K562 (cell line): ENCODE measurements around the gene URB2. TPM values are rescaled to one million over a fixed set of nuclear protein-coding genes. Genes with fewer than 3 reads are reported as not detected.

Experiments
- ATAC-seq: fragments of 200-7000 bp; cut with Tn5 transposase; 3 replicates; pipeline ENCODE4 v1.9.1; 2020; ENCODE audit warnings: moderate library complexity
- BruUV-seq: library from RNA; stranded (reverse); fragments of 400-500 nt; replicated peaks from 2 replicates; lab custom pipeline; 2021; lab: Mats Ljungman, UMichigan
- CTCF ChIA-PET: fragments of 300-600 bp; formaldehyde crosslinking; extraction: SDS; loops from one replicate; lab custom pipeline; 2021; ENCODE audit warnings: low intra/inter-chr PET ratio; lab: Yijun Ruan, JAX
- POLR2A ChIA-PET: fragments of 300-600, 350-650 bp; sonication (Branson Sonifier 250); formaldehyde crosslinking; extraction: SDS; loops from one replicate; lab custom pipeline; 2021; ENCODE audit warnings: antibody characterized with exemption, inconsistent platforms; lab: Yijun Ruan, JAX
- DNase-seq, 4 experiments: peaks; one replicate each; pipeline versions ENCODE4 v3.0.0 to v3.0.0-alpha.2; 2011 to 2018; ENCODE audit warnings: low spot score in 3 of 4, mixed read lengths in 3 of 4; ENCODE audit errors: extremely low read depth in 1 of 4
- FAIRE-seq: peaks from 2 replicates; lab custom pipeline; 2011; peaks lifted over from hg19 to GRCh38; lab: Jason Lieb, UNC
- H2AFZ ChIP-seq: 2 replicates; pipeline ENCODE4 v1.6.0; 2011; ENCODE audit warnings: low read depth, low read length, control low read depth, inconsistent platforms
- H3K27ac ChIP-seq: fragments of 200-600 bp; 3 replicates; pipeline ENCODE4 v1.8.0; 2011; ENCODE audit warnings: low read depth, mild to moderate bottlenecking, control low read depth, inconsistent platforms, low read length, moderate library complexity, mixed read lengths; ENCODE audit errors: extremely low read depth
- H3K27me3 ChIP-seq, 2 experiments: fragments of 300-600 bp in 1 of 2; 2 replicates in 1 of 2; 3 replicates in 1 of 2; pipeline versions ENCODE4 v1.6.0 to v1.8.0; 2011; ENCODE audit warnings: inconsistent platforms in 2 of 2, low read length in 2 of 2, mild to moderate bottlenecking in 1 of 2, mixed read lengths in 1 of 2, moderate library complexity in 1 of 2; ENCODE audit not compliant: control insufficient read depth in 2 of 2, insufficient read depth in 2 of 2
- H3K36me3 ChIP-seq: fragments of 300-600 bp; 3 replicates; pipeline ENCODE4 v1.8.0; 2011; ENCODE audit warnings: mild to moderate bottlenecking, low read length, inconsistent platforms; ENCODE audit not compliant: control insufficient read depth, insufficient read depth
- H3K4me1 ChIP-seq, 2 experiments: fragments of 200-600 bp in 1 of 2; replicated peaks in 1 of 2; 2 replicates in 1 of 2; 3 replicates in 1 of 2; pipeline versions ENCODE4 v1.5.1 to v1.8.0; 2011; ENCODE audit warnings: inconsistent platforms in 2 of 2, low read length in 2 of 2, mild to moderate bottlenecking in 1 of 2, mixed read lengths in 1 of 2, moderate library complexity in 1 of 2; ENCODE audit not compliant: control insufficient read depth in 2 of 2, insufficient read depth in 2 of 2
- H3K4me2 ChIP-seq: 2 replicates; pipeline ENCODE4 v1.6.1; 2011; ENCODE audit warnings: low read length, control low read depth, inconsistent platforms, mixed read lengths; ENCODE audit not compliant: insufficient read depth
- H3K4me3 ChIP-seq: fragments of 200-600 bp; sonication (generic), shearing (Covaris generic); 2 replicates; pipeline ENCODE4 v1.5.1; 2016; ENCODE audit warnings: control low read depth, inconsistent platforms
- H3K79me2 ChIP-seq: fragments of 200-600 bp; 3 replicates; pipeline ENCODE4 v1.8.0; 2011; ENCODE audit warnings: low read length, inconsistent platforms; ENCODE audit not compliant: control insufficient read depth, insufficient read depth
- H3K9ac ChIP-seq, 2 experiments: 2 replicates each; pipeline versions ENCODE4 v1.6.0 to v1.6.1; 2011; ENCODE audit warnings: low read depth in 2 of 2, low read length in 2 of 2, control low read depth in 1 of 2, inconsistent platforms in 1 of 2, mild to moderate bottlenecking in 1 of 2, mixed read lengths in 1 of 2; ENCODE audit not compliant: insufficient read depth in 1 of 2
- H3K9me1 ChIP-seq: one replicate; pipeline ENCODE4 v1.6.0; 2011; ENCODE audit warnings: inconsistent platforms, mild to moderate bottlenecking, low read length, moderate library complexity; ENCODE audit not compliant: control insufficient read depth, insufficient read depth
- H3K9me3 ChIP-seq: replicated peaks from 2 replicates; pipeline ENCODE4 v1.5.1; 2011; ENCODE audit warnings: low read depth, low read length, inconsistent platforms; ENCODE audit not compliant: control insufficient read depth, insufficient read depth
- H4K20me1 ChIP-seq: replicated peaks from 2 replicates; pipeline ENCODE4 v1.6.1; 2011; ENCODE audit warnings: low read length, inconsistent platforms, mixed read lengths; ENCODE audit not compliant: control insufficient read depth, insufficient read depth
- FOSL1 ChIP-seq: fragments of 200-800 bp; sonication (Bioruptor generic); conservative IDR thresholded peaks from 2 replicates; pipeline ENCODE4 v1.6.1; 2016; ENCODE audit warnings: missing genetic modification characterization, missing compliant biosample characterization
- GABPB2 ChIP-seq: fragments of 250-450 bp; sonication (Bioruptor Pico); conservative IDR thresholded peaks from 2 replicates; pipeline ENCODE4 v1.5.1; 2021; ENCODE audit warnings: mild to moderate bottlenecking
- HDAC1 ChIP-seq, 2 experiments: fragments of 450-650 bp; IDR thresholded peaks; 2 replicates each; pipeline ENCODE4 v1.6.1; 2016 to 2017; ENCODE audit warnings: inconsistent platforms in 1 of 2, mild to moderate bottlenecking in 1 of 2, moderate library complexity in 1 of 2
- MYC ChIP-seq, 2 experiments: fragments of 250-450 bp in 1 of 2; sonication (Bioruptor Pico) in 1 of 2; IDR thresholded peaks; 2 replicates each; pipeline versions ENCODE4 v1.5.1 to v1.6.1; 2012 to 2021; ENCODE audit warnings: low read depth in 2 of 2, borderline replicate concordance in 1 of 2, improper control_type of control experiment in 1 of 2, low read length in 1 of 2, mild to moderate bottlenecking in 1 of 2, moderate library complexity in 1 of 2
- NCOA6 ChIP-seq: fragments of 450-650 bp; IDR thresholded peaks from 2 replicates; pipeline ENCODE4 v1.6.1; 2017; ENCODE audit warnings: mild to moderate bottlenecking
- PTTG1 ChIP-seq: fragments of 450-650 bp; IDR thresholded peaks from 2 replicates; pipeline ENCODE4 v1.6.1; 2016; ENCODE audit warnings: low read depth, mild to moderate bottlenecking, missing genetic modification characterization, missing compliant biosample characterization
- RBFOX2 ChIP-seq: fragments of 200-400 bp; formaldehyde crosslinking; IDR thresholded peaks from 2 replicates; pipeline ENCODE4 v1.6.1; 2017; ENCODE audit warnings: low read depth, mild to moderate bottlenecking, low read length, moderate library complexity
- TCF15 ChIP-seq: fragments of 250-450 bp; sonication (Bioruptor Pico); IDR thresholded peaks from 2 replicates; pipeline ENCODE4 v1.8.0; 2022; ENCODE audit warnings: moderate library complexity, mild to moderate bottlenecking, inconsistent platforms
- ZNF134 ChIP-seq: fragments of 250-450 bp; sonication (Bioruptor Pico); conservative IDR thresholded peaks from 2 replicates; pipeline ENCODE4 v1.4.0; 2020
- WGBS: fragments of 100-300 bp; shearing (Covaris generic); methylation state at CpG from one replicate; pipeline ENCODE4 v1.1.6; 2016; ENCODE audit warnings: low coverage, mixed read lengths; ENCODE audit not compliant: insufficient coverage; ENCODE audit errors: missing lambda C conversion rate; 5-methylcytosine and 5-hydroxymethylcytosine counted together
- in situ Hi-C: fragments of 300-500 bp; cut with MboI; formaldehyde crosslinking; loops from 4 replicates; pipeline ENCODE4 v1.15.0; 2018; ENCODE audit warnings: inconsistent platforms, mixed read lengths
- intact Hi-C: fragments of 100-400 bp; cut with micrococcal nuclease; formaldehyde crosslinking; loops from 2 replicates; pipeline ENCODE4 v1.14.2; 2022
- polyA plus RNA-seq, 8 experiments: library from polyadenylated mRNA; depleted of rRNA in 4 of 8; stranded (reverse) in 5 of 8; unstranded in 3 of 8; fragments of >200 nt; fragmentation: Nextera tagmentation in 2 of 8; fragmentation: Illumina TruSeq in 1 of 8; extraction: Ambion mirVana in 2 of 8; extraction: Trizol in 1 of 8; gene quantifications; 2 replicates each; pipeline versions ENCODE4 v1.2.1 to v1.2.3, GENCODE V29; 2011 to 2014; ENCODE audit warnings: inconsistent platforms in 1 of 8, missing spikeins in 1 of 8
- total RNA-seq, 7 experiments: library from RNA; depleted of rRNA in 6 of 7; stranded (reverse); fragments of >200 nt in 6 of 7; fragmentation: Illumina TruSeq in 2 of 7; extraction: Trizol in 2 of 7; gene quantifications; 2 replicates each; pipeline versions ENCODE4 v1.2.1 to v1.2.3, GENCODE V29; 2011 to 2021; ENCODE audit warnings: low replicate concordance in 1 of 7

URB2 gene
- total and polyA plus RNA-seq, 9 of the 15 experiments (the other 6 are each of a cell fraction or from before 2014, with no cell fraction given): 2.8 to 28.3 (median 19.0) TPM

- DNase-seq (no peak), FAIRE-seq (no peak), ATAC-seq (no peak)
- ChIA-PET CTCF (no interaction called here), POLR2A (interaction anchor here (0.7 to 4.1 kb wide), 2 partner anchors 12 kb away, joined by 3 to 15 read pairs; no protein-coding TSS in a partner anchor)
- H4K20me1 ChIP-seq: peaks cover 26% of the 10 kb centered on the region
- H3K79me2 ChIP-seq: peaks cover 73% of the 10 kb centered on the region
- H3K9me3 ChIP-seq: no peaks in the 10 kb centered on the region
- no peak overlapping the region for H2AFZ ChIP-seq
- H3K4me2 ChIP-seq: no peak overlapping the region
- in situ Hi-C loops: no loop called here
- no peak overlapping the region for H3K27ac ChIP-seq
- TF ChIP-seq TCF15 (no peak), ZNF134 (CRISPR knock-in tag) (no peak), RBFOX2 (no peak), NCOA6 (no peak), PTTG1 (tag) (no peak), MYC (IDR thresholded peaks at IDR 0.05; ENCODE audit: low read depth, low read length) (no peak), MYC (CRISPR knock-in tag; IDR thresholded peaks at IDR 0.05; ENCODE audit: borderline replicate concordance, low read depth) (no peak), GABPB2 (CRISPR knock-in tag) (no peak), HDAC1 (IDR thresholded peaks at IDR 0.05) (no peak), FOSL1 (tag) (no peak)
- H3K9ac ChIP-seq: no peak overlapping the region
- no peaks in the 10 kb centered on the region for H3K27me3 ChIP-seq
- H3K9me1 ChIP-seq: no peaks in the 10 kb centered on the region
- no peak overlapping the region for H3K4me3 ChIP-seq
- 93% methylated on average over 9 of the region's 9 CpGs for WGBS
- H3K4me1 ChIP-seq: no peaks in the 10 kb centered on the region
- H3K36me3 ChIP-seq: peaks cover 89% of the 10 kb centered on the region
- intact Hi-C loops: no loop called here
- no TSS peak for BruUV-seq
Measured at GRCh38 chr1:229636042-229636441, 10.0 kb downstream of the URB2 start.
